ENCODE results near the gene SDHAF2. TPM values are rescaled to one million over a fixed set of nuclear protein-coding genes. Genes with fewer than 3 reads are reported as not detected.
A peak's percentile ranks its signal among the peaks of the same experiment; 100 is the strongest.

Gene SDHAF2
- total RNA-seq, 4 donors from 2014 or later = 32.1 to 84.4 (median 53.8) TPM

GRCh38 chr11:61487342-61488025, 57.6 kb downstream of the SDHAF2 start:
- TF ChIP-seq CTCF (IDR thresholded peaks at IDR 0.05 in 4 of 5, conservative IDR thresholded peaks at IDR 0.05 in 1 of 5) (no peak), POLR2A (IDR thresholded peaks at IDR 0.05) (no peak)
- H3K9me3 ChIP-seq = no peaks in the 10 kb centered on the region
- no peaks in the 10 kb centered on the region for H3K36me3 ChIP-seq
- H3K27me3 ChIP-seq = peaks cover 0 to 3% (median 2%) of the 10 kb centered on the region in 3 donors
- peaks cover 0 to 5% of the 10 kb centered on the region in 2 donors for H3K4me1 ChIP-seq
- in situ Hi-C loops (cut with MboI; ENCODE audit: low sequenced_read_pairs in 4 of 4) (no loop called here), intact Hi-C loops (cut with DNase I; ENCODE audit: low total_unique reads) (no loop called here)
- no peak overlapping the region for H3K4me3 ChIP-seq
- DNase-seq (no peak), ATAC-seq (no peak)
- peak overlapping the region in 1 of 4 donors; percentile 36 for H3K27ac ChIP-seq

GRCh38 chr11:61488651-61489291, 58.8 kb downstream of the SDHAF2 start:
- DNase-seq = peak; percentile 31 to 52
- peak overlapping the region; percentile 43 to 66 (median 58) for H3K27ac ChIP-seq

GRCh38 chr11:61489833-61490721, 60.2 kb downstream of the SDHAF2 start:
- H3K27ac ChIP-seq = peak overlapping the region; percentile 42 to 66 (median 47)
- no peaks in the 10 kb centered on the region for H3K36me3 ChIP-seq
- no peaks in the 10 kb centered on the region for H3K27me3 ChIP-seq
- ATAC-seq (no peak), DNase-seq (no peak)
- peaks cover 0 to 5% of the 10 kb centered on the region in 2 donors for H3K4me1 ChIP-seq
- H3K9me3 ChIP-seq = no peaks in the 10 kb centered on the region
- H3K4me3 ChIP-seq = no peak overlapping the region
- intact Hi-C loops (cut with DNase I; ENCODE audit: low total_unique reads) = no loop called here
- TF ChIP-seq POLR2A (IDR thresholded peaks at IDR 0.05) (no peak), CTCF (IDR thresholded peaks at IDR 0.05 in 4 of 5, conservative IDR thresholded peaks at IDR 0.05 in 1 of 5) (no peak)
- in situ Hi-C loops (cut with MboI; ENCODE audit: low sequenced_read_pairs in 4 of 4) = no loop called here

More at GRCh38 chr11:61488651-61489291, 58.8 kb downstream of the SDHAF2 start:
- no peak overlapping the region for H3K4me3 ChIP-seq
- intact Hi-C loops (cut with DNase I; ENCODE audit: low total_unique reads) (no loop called here), in situ Hi-C loops (cut with MboI; ENCODE audit: low sequenced_read_pairs in 4 of 4) (no loop called here)
- ATAC-seq = peak; percentile 57 to 59
- H3K27me3 ChIP-seq = no peaks in the 10 kb centered on the region
- H3K9me3 ChIP-seq = no peaks in the 10 kb centered on the region
- H3K36me3 ChIP-seq = no peaks in the 10 kb centered on the region
- TF ChIP-seq POLR2A (IDR thresholded peaks at IDR 0.05) (no peak), CTCF (IDR thresholded peaks at IDR 0.05 in 4 of 5, conservative IDR thresholded peaks at IDR 0.05 in 1 of 5) (no peak)
- peaks cover 0 to 5% of the 10 kb centered on the region in 2 donors for H3K4me1 ChIP-seq

DNA sequence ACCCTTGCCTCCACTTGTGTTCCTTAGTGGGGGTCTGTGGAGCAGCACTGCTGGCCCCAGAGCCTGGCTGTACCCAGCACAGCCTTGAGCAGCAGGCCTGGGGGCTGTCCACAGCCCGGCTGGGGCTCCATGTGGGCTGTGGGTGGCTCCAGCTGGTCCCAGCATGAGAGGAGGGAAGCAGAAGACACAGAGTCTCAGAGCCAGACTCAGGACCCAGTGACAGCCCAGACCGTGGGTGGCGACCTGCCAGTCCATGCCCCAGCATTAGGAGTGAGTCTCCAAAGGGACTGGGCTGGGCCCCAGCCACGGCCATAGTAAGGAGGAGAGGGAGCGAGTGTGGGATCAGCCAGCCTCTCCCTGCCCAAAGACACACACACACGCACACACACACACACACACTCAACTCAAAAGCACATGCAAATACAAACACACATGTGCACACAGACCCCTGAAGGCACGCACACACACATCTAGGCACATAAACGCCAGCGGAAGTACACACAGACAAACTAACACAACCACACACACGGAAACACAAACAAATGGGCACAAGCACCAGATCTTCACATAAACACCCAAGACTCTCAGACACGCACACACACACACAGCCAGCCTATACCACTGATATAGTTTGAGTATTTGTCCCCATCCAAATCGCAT, 61.9 kb downstream of the SDHAF2 start:
- ATAC-seq (no peak), DNase-seq (no peak)
- H3K9me3 ChIP-seq = no peaks in the 10 kb centered on the region
- in situ Hi-C loops (cut with MboI; ENCODE audit: low sequenced_read_pairs in 4 of 4) (no loop called here), intact Hi-C loops (cut with DNase I; ENCODE audit: low total_unique reads) (no loop called here)
- no peaks in the 10 kb centered on the region for H3K27me3 ChIP-seq
- H3K27ac ChIP-seq = no peak overlapping the region
- TF ChIP-seq POLR2A (IDR thresholded peaks at IDR 0.05) (no peak), CTCF (IDR thresholded peaks at IDR 0.05 in 4 of 5, conservative IDR thresholded peaks at IDR 0.05 in 1 of 5) (no peak)
- H3K4me1 ChIP-seq = peaks cover 5% of the 10 kb centered on the region in 2 donors
- no peaks in the 10 kb centered on the region for H3K36me3 ChIP-seq
- no peak overlapping the region for H3K4me3 ChIP-seq

Measured in gastrocnemius medialis (tissue), 4 donors.